ENCODE data around the gene MED25.

MED25 gene

DNA sequence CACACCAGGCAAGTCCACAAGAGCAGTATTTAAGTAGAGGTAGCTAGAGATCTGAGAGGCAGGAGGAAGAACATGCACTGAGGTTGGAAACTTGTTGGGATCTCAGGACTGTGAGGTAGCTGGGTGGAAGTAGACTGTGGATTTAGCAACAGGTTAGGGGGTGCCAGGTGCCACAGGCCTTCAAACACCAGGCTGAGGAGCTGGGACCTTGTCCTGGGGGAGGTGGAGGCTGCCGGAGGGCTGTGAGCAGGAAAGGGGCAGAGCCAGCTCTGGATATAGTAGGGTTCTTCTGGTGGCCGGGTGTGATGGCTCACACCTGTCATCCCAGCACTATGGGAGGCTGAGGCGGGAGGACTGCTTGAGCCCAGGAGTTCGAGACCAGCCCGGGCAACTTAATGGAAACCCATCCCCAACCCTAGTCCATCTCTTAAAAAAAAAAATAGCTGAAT lies 8.1 kb upstream of the MED25 start:
- TF ChIP-seq CREB1 (IDR thresholded peaks at IDR 0.05; ENCODE audit: low read depth) (no peak), USF1 (IDR thresholded peaks at IDR 0.05) (no peak), EGR1 (IDR thresholded peaks at IDR 0.05) (no peak), NFIC (IDR thresholded peaks at IDR 0.05) (no peak), CEBPB (IDR thresholded peaks at IDR 0.05) (no peak), TAF1 (IDR thresholded peaks at IDR 0.05; ENCODE audit: low read depth) (no peak), FOXM1 (IDR thresholded peaks at IDR 0.05; ENCODE audit: borderline replicate concordance, low read depth) (no peak), EP300 (IDR thresholded peaks at IDR 0.05; ENCODE audit: borderline replicate concordance) (no peak), TCF12 (IDR thresholded peaks at IDR 0.05; ENCODE audit: low read depth) (no peak), ZBTB7A (IDR thresholded peaks at IDR 0.05; ENCODE audit: low read depth) (no peak), YY1 (IDR thresholded peaks at IDR 0.05; ENCODE audit: low read depth) (no peak), TEAD4 (IDR thresholded peaks at IDR 0.05) (no peak), RAD21 (IDR thresholded peaks at IDR 0.05; ENCODE audit: low read depth) (no peak), MAX (IDR thresholded peaks at IDR 0.05) (no peak)
- TF ChIP-seq, protein P1, sequence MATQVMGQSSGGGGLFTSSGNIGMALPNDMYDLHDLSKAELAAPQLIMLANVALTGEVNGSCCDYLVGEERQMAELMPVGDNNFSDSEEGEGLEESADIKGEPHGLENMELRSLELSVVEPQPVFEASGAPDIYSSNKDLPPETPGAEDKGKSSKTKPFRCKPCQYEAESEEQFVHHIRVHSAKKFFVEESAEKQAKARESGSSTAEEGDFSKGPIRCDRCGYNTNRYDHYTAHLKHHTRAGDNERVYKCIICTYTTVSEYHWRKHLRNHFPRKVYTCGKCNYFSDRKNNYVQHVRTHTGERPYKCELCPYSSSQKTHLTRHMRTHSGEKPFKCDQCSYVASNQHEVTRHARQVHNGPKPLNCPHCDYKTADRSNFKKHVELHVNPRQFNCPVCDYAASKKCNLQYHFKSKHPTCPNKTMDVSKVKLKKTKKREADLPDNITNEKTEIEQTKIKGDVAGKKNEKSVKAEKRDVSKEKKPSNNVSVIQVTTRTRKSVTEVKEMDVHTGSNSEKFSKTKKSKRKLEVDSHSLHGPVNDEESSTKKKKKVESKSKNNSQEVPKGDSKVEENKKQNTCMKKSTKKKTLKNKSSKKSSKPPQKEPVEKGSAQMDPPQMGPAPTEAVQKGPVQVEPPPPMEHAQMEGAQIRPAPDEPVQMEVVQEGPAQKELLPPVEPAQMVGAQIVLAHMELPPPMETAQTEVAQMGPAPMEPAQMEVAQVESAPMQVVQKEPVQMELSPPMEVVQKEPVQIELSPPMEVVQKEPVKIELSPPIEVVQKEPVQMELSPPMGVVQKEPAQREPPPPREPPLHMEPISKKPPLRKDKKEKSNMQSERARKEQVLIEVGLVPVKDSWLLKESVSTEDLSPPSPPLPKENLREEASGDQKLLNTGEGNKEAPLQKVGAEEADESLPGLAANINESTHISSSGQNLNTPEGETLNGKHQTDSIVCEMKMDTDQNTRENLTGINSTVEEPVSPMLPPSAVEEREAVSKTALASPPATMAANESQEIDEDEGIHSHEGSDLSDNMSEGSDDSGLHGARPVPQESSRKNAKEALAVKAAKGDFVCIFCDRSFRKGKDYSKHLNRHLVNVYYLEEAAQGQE (IDR thresholded peaks at IDR 0.05; ENCODE audit: low read depth) = no peak

DNA sequence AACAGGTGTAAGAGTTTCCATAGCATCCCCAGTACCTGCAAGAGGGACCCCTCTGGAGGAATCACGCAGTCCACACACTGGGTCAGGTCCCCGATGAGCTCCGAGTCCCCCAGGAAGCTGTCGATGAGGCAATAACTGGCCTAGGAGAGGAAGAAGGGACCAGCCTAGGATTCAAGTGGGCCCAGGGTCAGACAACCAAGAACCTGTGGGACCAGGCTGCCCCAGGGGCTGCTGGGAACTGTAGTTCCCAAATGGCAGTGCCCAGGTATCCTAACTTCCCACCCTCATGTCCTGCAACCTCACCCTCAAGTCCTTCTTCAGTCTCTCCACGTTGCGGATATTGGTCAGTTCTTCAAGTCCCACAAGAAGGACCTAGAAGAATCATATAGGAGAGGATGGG lies 6.8 kb upstream of the MED25 start:
- TF ChIP-seq NFIC (IDR thresholded peaks at IDR 0.05) (no peak), USF1 (IDR thresholded peaks at IDR 0.05) (no peak), ZBTB7A (IDR thresholded peaks at IDR 0.05; ENCODE audit: low read depth) (no peak), MAX (IDR thresholded peaks at IDR 0.05) (no peak)
- TF ChIP-seq, protein P1 (IDR thresholded peaks at IDR 0.05; ENCODE audit: low read depth) = no peak

DNA sequence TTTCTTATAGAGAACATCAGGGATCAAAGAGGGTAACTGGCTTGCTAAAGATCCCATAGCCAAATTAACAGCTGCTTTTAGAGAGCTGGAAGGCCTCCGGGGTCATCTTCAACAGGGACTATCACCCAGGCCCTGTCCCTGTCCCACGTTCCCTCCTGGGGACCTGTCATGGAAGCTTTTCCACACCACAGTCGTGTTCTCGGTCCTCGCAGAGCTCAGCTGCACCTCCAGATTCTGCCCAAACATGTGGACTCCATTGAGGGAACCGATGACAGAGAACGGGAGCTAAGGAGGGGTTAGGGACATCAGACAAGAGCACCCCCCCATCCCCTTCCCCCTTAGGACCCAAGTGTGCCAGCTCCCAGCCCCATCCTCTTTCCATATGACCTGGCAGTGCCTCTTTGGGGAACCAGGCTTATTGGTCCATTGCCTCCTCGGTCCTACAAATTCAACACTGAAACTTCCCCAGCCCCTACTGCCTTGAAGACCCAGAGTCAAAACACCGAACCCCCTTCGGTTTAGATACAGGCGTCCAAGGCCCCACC lies 5.6 kb upstream of the MED25 start:
- no peak for TF ChIP-seq CEBPB (IDR thresholded peaks at IDR 0.05)
- TF ChIP-seq YY1 (IDR thresholded peaks at IDR 0.05; ENCODE audit: low read depth) = no peak
- TF ChIP-seq ZBTB7A (IDR thresholded peaks at IDR 0.05; ENCODE audit: low read depth) = no peak

DNA sequence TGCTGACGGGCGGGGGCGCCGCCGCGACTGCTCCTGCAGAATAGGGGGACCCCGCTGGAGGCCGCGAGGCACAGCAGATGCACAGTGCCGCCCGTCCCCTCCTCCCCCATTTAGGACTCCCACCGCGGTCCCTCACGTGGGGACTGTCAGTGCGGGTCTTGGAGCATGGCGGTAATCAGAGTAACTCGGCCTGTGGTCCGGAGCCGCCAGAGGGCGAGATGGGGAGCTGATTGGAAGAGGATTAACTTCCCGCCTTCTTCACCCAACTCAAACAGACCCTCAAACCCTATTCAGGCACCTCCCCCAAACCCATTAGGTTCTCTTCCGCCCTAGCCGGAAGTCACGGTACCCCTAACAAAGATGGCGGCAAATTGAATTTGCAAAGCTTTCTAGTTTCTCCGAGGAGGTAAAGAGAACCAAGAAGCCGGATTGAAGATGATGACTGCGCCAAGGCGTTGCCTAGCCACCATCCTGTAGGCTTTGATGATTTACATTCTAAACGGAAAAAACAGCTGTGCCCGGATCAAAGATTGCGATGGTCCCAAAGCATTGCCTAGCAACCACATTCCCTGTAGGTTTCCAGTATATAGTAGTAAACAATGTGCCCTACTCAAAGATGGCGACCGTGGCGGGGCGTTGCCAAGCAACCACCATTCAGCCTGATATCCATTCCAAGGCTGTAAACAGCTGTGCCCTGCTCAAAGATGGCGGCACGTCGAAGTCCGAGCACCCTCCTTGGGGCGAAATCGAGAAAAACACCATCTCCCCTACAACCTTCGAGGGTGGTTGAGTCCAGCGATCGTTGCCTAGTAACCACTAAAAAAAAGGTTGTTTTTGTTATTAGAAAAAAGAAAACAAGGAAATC lies 4.9 kb upstream of the MED25 start, which contains the start of gene FUZ:
FUZ (minus strand) TSS at position 296 of the 865 bp plus-strand sequence; CDS start at position 110, 186 bp downstream.
- peak; percentile 24; the same call in 1 of the 2 replicates for TF ChIP-seq TAF1 (IDR thresholded peaks at IDR 0.05; ENCODE audit: low read depth)
- TF ChIP-seq, protein P1 (IDR thresholded peaks at IDR 0.05; ENCODE audit: low read depth) = no peak
- TF ChIP-seq CEBPB (IDR thresholded peaks at IDR 0.05) = no peak
- no peak for TF ChIP-seq RAD21 (IDR thresholded peaks at IDR 0.05; ENCODE audit: low read depth)
- peak; percentile 33; the same call in 1 of the 2 replicates for TF ChIP-seq USF1 (IDR thresholded peaks at IDR 0.05)
- no peak for TF ChIP-seq FOXM1 (IDR thresholded peaks at IDR 0.05; ENCODE audit: borderline replicate concordance, low read depth)
- TF ChIP-seq CREB1 (IDR thresholded peaks at IDR 0.05; ENCODE audit: low read depth) = no peak
- TF ChIP-seq NFIC (IDR thresholded peaks at IDR 0.05) = no peak
- 0 out of 2 replicates have a peak, but pooled peaks have one; percentile 41 for TF ChIP-seq ZBTB7A (IDR thresholded peaks at IDR 0.05; ENCODE audit: low read depth)
- peak; percentile 40 for TF ChIP-seq MAX (IDR thresholded peaks at IDR 0.05)
- TF ChIP-seq TEAD4 (IDR thresholded peaks at IDR 0.05) = peak; percentile 57; the same call in 1 of the 2 replicates
- peak; percentile 88 for TF ChIP-seq EGR1 (IDR thresholded peaks at IDR 0.05)
- TF ChIP-seq YY1 (IDR thresholded peaks at IDR 0.05; ENCODE audit: low read depth) = peak; percentile 99

All from Ishikawa (cell line).